Spleen (tissue), 11 donors: ENCODE measurements around the gene TENM4. TPM values are rescaled to one million over a fixed set of nuclear protein-coding genes. Genes with fewer than 3 reads are reported as not detected.

ENCODE experiments used
- DNase-seq: peaks from one replicate; pipeline ENCODE4 v3.0.0-alpha.2; 2020
- H3K27ac ChIP-seq, 8 donors: fragments of 200-600 bp; sonication (generic) in 7 of 8; 1 replicate in 4 of 8; 2 replicates in 4 of 8; pipeline versions ENCODE4 v1.5.0 to v1.8.0; 2016 to 2021; ENCODE audit warnings: inconsistent platforms in 4 of 8, mild to moderate bottlenecking in 4 of 8, moderate library complexity in 1 of 8
- H3K27me3 ChIP-seq, 7 donors: fragments of 200-600 bp; sonication (generic) in 6 of 7; replicated peaks in 1 of 7; 1 replicate in 4 of 7; 2 replicates in 3 of 7; pipeline versions ENCODE4 v1.5.0 to v1.8.0; 2016 to 2021; ENCODE audit warnings: inconsistent platforms in 3 of 7, mild to moderate bottlenecking in 1 of 7
- H3K36me3 ChIP-seq, 6 donors: fragments of 200-600 bp; sonication (generic) in 5 of 6; 1 replicate in 4 of 6; 2 replicates in 2 of 6; pipeline versions ENCODE4 v1.5.0 to v1.8.0; 2016 to 2021; ENCODE audit warnings: inconsistent platforms in 2 of 6
- H3K4me1 ChIP-seq, 6 donors: fragments of 200-600 bp; sonication (generic) in 5 of 6; 1 replicate in 3 of 6; 2 replicates in 3 of 6; pipeline versions ENCODE4 v1.5.0 to v1.8.0; 2016 to 2021; ENCODE audit warnings: inconsistent platforms in 3 of 6
- H3K4me3 ChIP-seq, 8 donors: fragments of 200-600 bp; sonication (generic) in 7 of 8; 1 replicate in 4 of 8; 2 replicates in 4 of 8; pipeline versions ENCODE4 v1.5.0 to v1.8.0; 2016 to 2021; ENCODE audit warnings: inconsistent platforms in 4 of 8, mild to moderate bottlenecking in 4 of 8, moderate library complexity in 2 of 8
- H3K9me3 ChIP-seq, 8 donors: fragments of 200-600 bp; sonication (generic) in 7 of 8; 1 replicate in 4 of 8; 2 replicates in 4 of 8; pipeline versions ENCODE4 v1.5.0 to v1.8.0; 2016 to 2021; ENCODE audit warnings: inconsistent platforms in 4 of 8
- POLR2A ChIP-seq, 3 donors: fragments of 450-650 bp; IDR thresholded peaks; one replicate each; pipeline ENCODE4 v1.5.1; 2017; ENCODE audit warnings: antibody characterized with exemption in 3 of 3, mild to moderate bottlenecking in 1 of 3
- POLR2AphosphoS5 ChIP-seq, 3 donors: sonication (generic); formaldehyde crosslinking; IDR thresholded peaks; one replicate each; pipeline ENCODE4 v1.5.1; 2017; ENCODE audit warnings: antibody characterized with exemption in 3 of 3
- WGBS, 5 donors: extraction: QIAGEN DNeasy Blood & Tissue Kit in 3 of 5; methylation state at CpG; one replicate each; pipeline versions ENCODE4 v1.1.5 to v1.1.7; 2013 to 2018; 5-methylcytosine and 5-hydroxymethylcytosine counted together
- intact Hi-C: fragments of 100-400 bp; cut with DNase I; formaldehyde crosslinking; loops from one replicate; pipeline ENCODE4 v1.15.0; 2023; ENCODE audit warnings: low total_unique reads
- polyA plus RNA-seq, 3 donors: library from polyadenylated mRNA; stranded (reverse); fragments of 200-250 nt; gene quantifications; one replicate each; pipeline ENCODE4 v1.2.1, GENCODE V29; 2013
- total RNA-seq, 7 donors: library from RNA; depleted of rRNA in 3 of 7; stranded (reverse); fragments of >200 nt in 3 of 7; fragmentation: NEBNext Ultra II Directional in 4 of 7; extraction: Animal tissue kit (Norgen Biotek cat#: 25700) in 4 of 7; gene quantifications; one replicate each; pipeline versions ENCODE4 v1.1.0 to v1.2.1, GENCODE V29; 2016 to 2021
- TF ChIP-seq, protein P1 (sequence below), 11 experiments: fragments of 200-600 bp in 7 of 11; fragments of 450-650 bp in 4 of 11; sonication (generic) in 4 of 11; IDR thresholded peaks in 8 of 11; conservative IDR thresholded peaks in 3 of 11; 1 replicate in 7 of 11; 2 replicates in 4 of 11; pipeline versions ENCODE4 v1.4.0 to v1.8.0; 2016 to 2021; ENCODE audit warnings: antibody characterized with exemption in 11 of 11, inconsistent platforms in 4 of 11, mild to moderate bottlenecking in 1 of 11
- donor health status: healthy with polysubstance abuse.
- donor health status: DM: no; HTN: no; CAD: no; lungs with moderate emphysema.
- donor health status: DM: no; HTN: no; CAD: no.
- donor health status: Bipolar disorder and iron deficiency.
- donor health status: healthy.
- donor health status: DM: no; HTN: no; CAD: no.
- donor health status: DM: yes; HTN: yes; CAD: no.

TENM4 gene
- total and polyA plus RNA-seq, 10 donors = 0.09 to 4.5 (median 1.2) TPM

DNA sequence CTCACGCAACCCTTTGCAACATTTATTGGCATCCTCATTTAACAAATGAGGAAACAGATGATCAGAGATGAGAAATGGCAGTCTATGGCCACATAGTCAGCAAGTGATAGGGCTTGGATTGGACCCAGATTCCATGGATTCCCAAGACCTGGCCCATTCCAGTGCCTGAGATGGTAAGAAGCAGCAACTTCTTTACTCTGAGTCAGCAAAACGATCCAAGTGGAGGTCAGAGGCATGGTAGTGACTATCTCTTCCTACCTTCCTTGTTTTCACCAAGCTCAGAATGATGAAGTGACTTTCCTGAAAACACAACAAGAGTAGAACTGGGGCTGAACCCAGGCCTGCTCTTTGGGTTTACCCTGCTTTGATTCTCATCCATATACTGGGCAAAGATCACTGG lies 293.1 kb downstream of the TENM4 start:
- Histone ChIP-seq H3K4me3 (no peak overlapping the region), H3K36me3 (no peaks in the 10 kb centered on the region), H3K27me3 (no peaks in the 10 kb centered on the region), H3K9me3 (peaks cover 0 to 2% (median 1%) of the 10 kb centered on the region in 8 donors), H3K27ac (no peak overlapping the region), H3K4me1 (no peaks in the 10 kb centered on the region)
- intact Hi-C loops = no loop called here
- 60 to 90% (median 87%) methylated on average over 2 of the region's 2 CpGs for WGBS, 5 donors
- DNase-seq = no peak
- TF ChIP-seq, protein P1, sequence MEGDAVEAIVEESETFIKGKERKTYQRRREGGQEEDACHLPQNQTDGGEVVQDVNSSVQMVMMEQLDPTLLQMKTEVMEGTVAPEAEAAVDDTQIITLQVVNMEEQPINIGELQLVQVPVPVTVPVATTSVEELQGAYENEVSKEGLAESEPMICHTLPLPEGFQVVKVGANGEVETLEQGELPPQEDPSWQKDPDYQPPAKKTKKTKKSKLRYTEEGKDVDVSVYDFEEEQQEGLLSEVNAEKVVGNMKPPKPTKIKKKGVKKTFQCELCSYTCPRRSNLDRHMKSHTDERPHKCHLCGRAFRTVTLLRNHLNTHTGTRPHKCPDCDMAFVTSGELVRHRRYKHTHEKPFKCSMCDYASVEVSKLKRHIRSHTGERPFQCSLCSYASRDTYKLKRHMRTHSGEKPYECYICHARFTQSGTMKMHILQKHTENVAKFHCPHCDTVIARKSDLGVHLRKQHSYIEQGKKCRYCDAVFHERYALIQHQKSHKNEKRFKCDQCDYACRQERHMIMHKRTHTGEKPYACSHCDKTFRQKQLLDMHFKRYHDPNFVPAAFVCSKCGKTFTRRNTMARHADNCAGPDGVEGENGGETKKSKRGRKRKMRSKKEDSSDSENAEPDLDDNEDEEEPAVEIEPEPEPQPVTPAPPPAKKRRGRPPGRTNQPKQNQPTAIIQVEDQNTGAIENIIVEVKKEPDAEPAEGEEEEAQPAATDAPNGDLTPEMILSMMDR (IDR thresholded peaks at IDR 0.05 in 8 of 11, conservative IDR thresholded peaks at IDR 0.05 in 3 of 11) = no peak
- TF ChIP-seq POLR2A (IDR thresholded peaks at IDR 0.05) (no peak), POLR2AphosphoS5 (IDR thresholded peaks at IDR 0.05) (no peak)

DNA sequence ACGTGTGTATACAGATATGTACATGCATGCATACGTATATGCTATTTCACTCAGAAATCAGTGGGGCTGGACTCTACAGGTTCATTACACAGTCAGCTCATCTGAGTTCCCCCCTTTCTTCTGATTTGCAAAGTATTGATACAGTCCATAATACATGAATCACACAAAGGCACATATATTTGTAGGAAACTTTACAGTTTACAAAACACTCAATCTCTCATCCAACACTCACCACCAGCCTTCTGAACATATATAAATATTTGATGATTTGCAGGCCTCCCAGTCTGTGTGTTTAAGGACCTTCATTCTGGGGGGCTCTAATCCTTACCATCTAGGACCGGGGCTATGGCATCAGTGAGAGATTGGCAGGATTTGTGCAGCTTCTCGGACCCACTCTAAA lies 293.8 kb downstream of the TENM4 start:
- peaks cover 0 to 9% (median 7%) of the 10 kb centered on the region in 8 donors for H3K9me3 ChIP-seq
- no peaks in the 10 kb centered on the region for H3K4me1 ChIP-seq
- no peaks in the 10 kb centered on the region for H3K27me3 ChIP-seq
- H3K36me3 ChIP-seq = no peaks in the 10 kb centered on the region
- TF ChIP-seq POLR2A (IDR thresholded peaks at IDR 0.05) (no peak), POLR2AphosphoS5 (IDR thresholded peaks at IDR 0.05) (no peak)
- TF ChIP-seq, protein P1 (IDR thresholded peaks at IDR 0.05 in 8 of 11, conservative IDR thresholded peaks at IDR 0.05 in 3 of 11) = no peak
- intact Hi-C loops = no loop called here
- H3K27ac ChIP-seq = no peak overlapping the region
- no peak overlapping the region for H3K4me3 ChIP-seq
- no peak for DNase-seq
- WGBS, 5 donors = 82 to 98% (median 89%) methylated on average over 4 of the region's 4 CpGs

DNA sequence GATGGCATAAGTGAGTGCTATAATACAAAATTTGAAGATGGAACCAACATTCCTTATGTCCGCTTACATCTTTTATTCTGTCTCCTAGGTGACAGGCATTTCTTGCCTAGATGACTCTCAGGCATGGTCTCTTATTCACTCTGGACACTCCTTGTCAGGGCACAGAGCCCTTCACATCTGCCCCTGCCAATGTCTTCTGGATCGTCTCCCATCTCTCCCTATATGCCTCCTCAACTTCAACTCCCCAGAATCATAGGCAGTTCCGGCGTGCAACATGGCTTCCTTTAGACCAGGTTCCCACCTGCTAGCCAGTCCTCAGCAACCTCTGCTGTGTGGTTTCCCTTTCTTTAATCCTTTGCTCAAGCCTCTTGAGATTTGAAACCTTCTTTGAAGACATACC lies 300.9 kb downstream of the TENM4 start:
- TF ChIP-seq POLR2A (IDR thresholded peaks at IDR 0.05) (no peak), POLR2AphosphoS5 (IDR thresholded peaks at IDR 0.05) (no peak)
- TF ChIP-seq, protein P1 (IDR thresholded peaks at IDR 0.05 in 8 of 11, conservative IDR thresholded peaks at IDR 0.05 in 3 of 11) = no peak
- no peak overlapping the region for H3K27ac ChIP-seq
- 91 to 97% (median 92%) methylated on average over 4 of the region's 4 CpGs for WGBS, 5 donors
- peaks cover 0 to 14% (median 7%) of the 10 kb centered on the region in 8 donors for H3K9me3 ChIP-seq
- no peak overlapping the region for H3K4me3 ChIP-seq
- no peaks in the 10 kb centered on the region for H3K4me1 ChIP-seq
- no peak for DNase-seq
- intact Hi-C loops = no loop called here
- no peaks in the 10 kb centered on the region for H3K36me3 ChIP-seq
- H3K27me3 ChIP-seq = no peaks in the 10 kb centered on the region

DNA sequence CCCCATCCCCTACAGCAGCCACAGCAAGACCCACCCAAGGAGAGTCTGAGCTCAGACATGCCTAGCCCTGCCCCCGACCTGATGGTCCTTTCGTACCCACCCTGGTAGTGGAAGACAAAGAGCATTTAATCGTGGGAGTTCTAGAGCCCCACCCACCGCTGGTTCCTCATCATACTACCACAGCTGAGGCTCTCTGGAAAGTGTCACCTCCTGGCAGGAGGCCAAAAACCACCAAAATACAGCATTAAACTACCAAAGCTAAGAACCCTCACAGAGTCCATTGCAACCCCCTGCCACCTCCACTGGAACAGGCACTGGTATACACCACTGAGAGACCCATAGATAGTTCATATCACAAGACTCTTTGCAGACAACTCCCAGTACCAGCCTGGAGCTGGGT lies 311.1 kb downstream of the TENM4 start:
- H3K27ac ChIP-seq = no peak overlapping the region
- no peak for TF ChIP-seq POLR2A (IDR thresholded peaks at IDR 0.05)
- no peak for TF ChIP-seq POLR2AphosphoS5 (IDR thresholded peaks at IDR 0.05)
- TF ChIP-seq, protein P1 (IDR thresholded peaks at IDR 0.05 in 8 of 11, conservative IDR thresholded peaks at IDR 0.05 in 3 of 11) = no peak
- DNase-seq = no peak
- H3K4me3 ChIP-seq = no peak overlapping the region
- WGBS, 5 donors = 79 to 98% (median 86%) methylated on average over 4 of the region's 4 CpGs
- intact Hi-C loops = no loop called here
- peaks cover 0 to 6% (median 0%) of the 10 kb centered on the region in 7 donors for H3K27me3 ChIP-seq
- H3K4me1 ChIP-seq = no peaks in the 10 kb centered on the region
- peaks cover 0 to 53% (median 19%) of the 10 kb centered on the region in 8 donors for H3K9me3 ChIP-seq
- H3K36me3 ChIP-seq = no peaks in the 10 kb centered on the region
